ENCODE measurements around the gene S100A1. TPM values are rescaled to one million over a fixed set of nuclear protein-coding genes. Genes with fewer than 3 reads are reported as not detected.
A peak's percentile ranks its signal among the peaks of the same experiment; 100 is the strongest.

The S100A1 gene
- total and polyA plus RNA-seq, 2 experiments from 2014 or later, result 7.6 TPM; not detected in 1

- DNase-seq (ENCODE audit: low read depth in 1 of 2, low spot score in 1 of 2), result no peak
These were observed 10.6 kb upstream of the S100A1 start for GRCh38 chr1:153617663-153618062.

GRCh38 chr1:153619171-153619570 is 9.1 kb upstream of the S100A1 start:
- no peak for TF ChIP-seq CTCF (IDR thresholded peaks at IDR 0.05; ENCODE audit: low read depth, low read length)
- Histone ChIP-seq H3K4me1 (ENCODE audit: low read depth) (no peaks in the 10 kb centered on the region), H3K36me3 (no peaks in the 10 kb centered on the region), H3K9me3 (ENCODE audit: low read depth) (no peaks in the 10 kb centered on the region), H3K27me3 (no peaks in the 10 kb centered on the region), H3K27ac (no peak overlapping the region), H3K4me3 (no peak overlapping the region)
- no peak for DNase-seq (ENCODE audit: low read depth in 1 of 2, low spot score in 1 of 2)

More at GRCh38 chr1:153617663-153618062, 10.6 kb upstream of the S100A1 start:
- no peaks in the 10 kb centered on the region for H3K36me3 ChIP-seq
- no peaks in the 10 kb centered on the region for H3K9me3 ChIP-seq (ENCODE audit: low read depth)
- H3K27ac ChIP-seq, result no peak overlapping the region
- no peak for TF ChIP-seq CTCF (IDR thresholded peaks at IDR 0.05; ENCODE audit: low read depth, low read length)
- H3K27me3 ChIP-seq, result no peaks in the 10 kb centered on the region
- H3K4me3 ChIP-seq, result no peak overlapping the region
- H3K4me1 ChIP-seq (ENCODE audit: low read depth), result peaks cover 5% of the 10 kb centered on the region

DNA sequence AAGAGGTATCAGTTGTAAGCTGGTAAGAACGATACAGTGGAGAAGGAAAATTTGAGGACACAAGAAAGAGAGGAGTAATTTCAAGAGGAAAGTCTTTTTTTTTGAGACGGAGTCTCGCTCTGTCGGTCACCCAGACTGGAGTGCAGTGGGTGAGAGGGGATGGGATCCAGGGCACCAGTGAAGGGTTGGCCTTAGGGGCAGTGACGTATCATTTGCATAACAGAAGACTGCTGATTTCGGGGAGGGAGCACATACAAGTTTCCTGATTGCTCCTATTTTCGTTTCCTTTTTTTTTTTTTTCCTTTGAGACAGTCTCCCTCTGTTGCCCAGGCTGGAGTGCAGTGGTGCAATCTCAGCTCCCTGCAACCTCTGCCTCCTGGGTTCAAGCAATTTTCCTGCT is 5.1 kb upstream of the S100A1 start:
- no peak for DNase-seq (ENCODE audit: low read depth in 1 of 2, low spot score in 1 of 2)
- no peak overlapping the region for H3K4me3 ChIP-seq
- H3K9me3 ChIP-seq (ENCODE audit: low read depth), result no peaks in the 10 kb centered on the region
- no peak overlapping the region for H3K27ac ChIP-seq
- peaks cover 8% of the 10 kb centered on the region for H3K4me1 ChIP-seq (ENCODE audit: low read depth)
- TF ChIP-seq CTCF (IDR thresholded peaks at IDR 0.05; ENCODE audit: low read depth, low read length), result no peak
- no peaks in the 10 kb centered on the region for H3K36me3 ChIP-seq
- no peaks in the 10 kb centered on the region for H3K27me3 ChIP-seq

DNA sequence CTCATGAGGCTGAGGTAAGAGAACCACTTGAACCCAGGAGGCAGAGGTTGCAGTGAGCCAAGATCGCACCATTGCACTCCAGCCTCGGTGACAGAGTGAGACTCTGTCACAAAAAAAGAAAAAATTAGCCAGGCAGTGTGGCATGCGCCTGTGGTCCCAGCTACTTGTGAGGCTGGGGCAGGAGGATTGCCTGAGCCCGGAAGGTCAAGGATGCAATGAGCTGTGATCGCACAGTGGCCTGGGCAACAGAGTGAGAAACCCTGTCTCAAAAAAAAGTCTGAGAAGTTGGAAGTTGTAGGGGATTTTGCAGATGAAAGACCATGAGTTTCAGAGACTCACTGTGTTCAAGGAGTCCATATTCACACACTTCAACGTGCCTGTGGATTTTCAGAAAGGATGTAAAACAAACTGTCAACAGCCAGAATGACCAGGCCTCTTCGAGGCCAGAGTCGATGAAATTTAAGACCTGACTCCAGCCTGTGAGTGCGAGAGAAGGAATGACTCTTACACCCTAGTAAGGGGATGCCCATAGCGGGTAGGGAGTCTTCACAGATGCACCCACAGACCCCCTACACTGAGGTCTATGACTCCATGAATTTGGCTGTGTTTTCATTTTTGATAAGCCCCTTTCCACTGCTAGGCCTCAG is 3.1 kb upstream of the S100A1 start:
- H3K36me3 ChIP-seq, result no peaks in the 10 kb centered on the region

DNA sequence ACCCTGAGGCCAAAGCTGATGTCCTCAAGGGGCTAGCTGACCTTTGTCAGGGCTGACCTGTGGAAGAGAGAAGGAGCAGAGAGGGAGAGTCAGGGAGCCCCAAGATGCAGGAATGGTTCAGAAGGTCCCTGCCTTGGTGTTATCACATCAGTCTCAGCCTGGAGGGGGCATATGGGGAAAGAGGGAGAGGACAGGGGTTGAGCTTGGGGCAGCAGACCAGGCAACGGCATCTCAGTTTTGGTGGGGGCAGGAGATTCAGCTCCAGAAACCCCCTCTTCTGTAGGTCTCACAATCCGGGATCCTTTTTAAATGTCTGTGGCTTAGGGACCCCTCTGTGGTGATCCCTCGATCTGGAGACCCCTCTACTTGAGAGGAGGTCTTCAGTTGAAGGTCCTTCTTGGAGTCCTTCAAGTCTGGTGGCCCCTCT is 1.7 kb upstream of the S100A1 start:
- Histone ChIP-seq H3K4me1 (ENCODE audit: low read depth) (peaks cover 19% of the 10 kb centered on the region), H3K27me3 (no peaks in the 10 kb centered on the region), H3K36me3 (no peaks in the 10 kb centered on the region), H3K9me3 (ENCODE audit: low read depth) (no peaks in the 10 kb centered on the region), H3K27ac (peak overlapping the region; percentile 84), H3K4me3 (peak overlapping the region; percentile 41)
- no peak for TF ChIP-seq CTCF (IDR thresholded peaks at IDR 0.05; ENCODE audit: low read depth, low read length)
- no peak for DNase-seq (ENCODE audit: low read depth in 1 of 2, low spot score in 1 of 2)

More for the DNA sequence above, 3.1 kb upstream of the S100A1 start:
- no peaks in the 10 kb centered on the region for H3K9me3 ChIP-seq (ENCODE audit: low read depth)
- H3K4me1 ChIP-seq (ENCODE audit: low read depth), result peaks cover 17% of the 10 kb centered on the region
- no peak overlapping the region for H3K4me3 ChIP-seq
- H3K27me3 ChIP-seq, result no peaks in the 10 kb centered on the region
- TF ChIP-seq CTCF (IDR thresholded peaks at IDR 0.05; ENCODE audit: low read depth, low read length), result no peak
- no peak overlapping the region for H3K27ac ChIP-seq
- DNase-seq (ENCODE audit: low read depth in 1 of 2, low spot score in 1 of 2), result no peak

Measured in cardiac muscle cell (in vitro differentiated cells and primary cell).